ENCODE data around the gene RBM19.

The RBM19 gene

GRCh38 chr12:113950873-113951272 lies 15.3 kb downstream of the RBM19 start:
- DNase-seq = no peak

GRCh38 chr12:113949321-113950305 lies 16.5 kb downstream of the RBM19 start:
- no peak for DNase-seq

DNA sequence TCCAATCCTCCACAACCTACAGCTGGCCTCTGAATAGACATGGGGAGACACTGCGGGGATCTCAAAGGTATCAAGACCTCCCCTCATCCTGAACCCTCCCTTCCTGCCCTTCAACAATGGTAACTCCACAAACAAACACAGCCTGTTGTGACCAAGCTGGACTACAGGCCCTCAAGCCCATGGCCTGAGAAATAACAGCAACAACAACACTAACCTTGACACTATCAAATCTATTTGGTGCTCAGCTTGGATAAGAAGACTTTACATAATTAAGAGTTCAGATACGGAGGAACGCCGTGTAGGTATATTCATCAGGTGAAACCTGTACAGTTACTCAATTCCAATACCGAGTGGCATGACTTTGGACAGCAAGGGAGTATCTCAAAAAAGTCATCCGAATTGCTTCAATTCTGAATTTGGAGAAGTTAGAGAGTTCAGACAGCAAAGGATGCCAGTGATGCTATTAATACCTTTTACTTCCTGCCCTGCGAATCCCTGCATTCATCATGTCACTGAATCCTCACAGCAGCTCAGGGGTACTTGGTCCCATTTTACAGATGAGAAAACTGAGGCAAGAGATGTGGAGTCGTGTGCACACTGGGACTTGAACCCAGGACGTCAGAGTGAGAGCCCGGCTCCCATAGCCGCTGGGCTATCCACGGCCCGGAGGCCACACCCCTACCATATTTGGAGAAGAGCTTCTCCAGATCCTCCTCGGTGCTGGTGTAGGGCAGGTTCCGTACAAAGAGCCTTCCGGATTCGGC lies 17.8 kb downstream of the RBM19 start:
- no peak for DNase-seq

DNA sequence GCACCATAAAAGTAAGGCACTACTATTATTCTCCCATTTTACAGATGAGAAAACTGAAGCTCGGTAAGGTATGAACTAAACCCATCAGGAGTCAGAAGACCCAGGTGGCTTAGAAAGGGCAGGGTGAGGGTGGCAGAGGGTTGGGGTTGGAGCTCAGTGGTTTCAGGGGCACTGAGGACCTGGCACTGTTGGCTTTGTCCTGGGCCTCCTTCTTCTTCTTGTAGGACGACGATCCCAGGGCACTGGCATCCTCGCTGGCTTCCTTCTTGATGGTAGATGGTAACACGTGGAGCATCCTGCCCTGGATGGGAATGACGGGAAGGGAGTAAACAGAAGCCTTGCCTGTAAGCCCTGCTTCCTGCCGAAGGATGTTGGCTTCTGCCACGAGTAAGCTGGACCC lies 19.9 kb downstream of the RBM19 start:
- no peak for DNase-seq

GRCh38 chr12:113945174-113946173 lies 20.7 kb downstream of the RBM19 start:
- DNase-seq = no peak

DNA sequence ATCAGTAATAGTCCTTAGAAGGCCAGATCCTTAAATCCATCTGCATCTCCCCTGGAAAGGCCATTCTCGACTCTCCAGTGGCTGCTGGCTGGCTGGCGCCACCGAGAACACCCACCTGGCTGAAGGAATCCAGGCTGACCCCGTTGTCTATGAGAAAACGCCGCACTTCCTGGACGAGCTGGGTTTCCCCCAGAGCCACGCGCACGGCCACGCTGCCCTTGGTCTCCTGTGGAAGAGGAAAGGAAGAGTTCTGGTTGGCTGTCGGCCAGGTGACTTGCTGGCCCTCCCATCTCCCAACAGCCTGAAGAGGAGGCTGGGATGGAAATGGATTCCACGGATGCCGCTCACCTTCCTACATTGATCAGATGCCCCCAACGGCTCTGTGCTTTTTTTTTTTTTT lies 23.9 kb downstream of the RBM19 start:
- DNase-seq = no peak

GRCh38 chr12:113941208-113941486 lies 25.0 kb downstream of the RBM19 start:
- DNase-seq = no peak

- no peak for DNase-seq
These were observed 25.5 kb downstream of the RBM19 start for GRCh38 chr12:113940357-113941207.

DNA sequence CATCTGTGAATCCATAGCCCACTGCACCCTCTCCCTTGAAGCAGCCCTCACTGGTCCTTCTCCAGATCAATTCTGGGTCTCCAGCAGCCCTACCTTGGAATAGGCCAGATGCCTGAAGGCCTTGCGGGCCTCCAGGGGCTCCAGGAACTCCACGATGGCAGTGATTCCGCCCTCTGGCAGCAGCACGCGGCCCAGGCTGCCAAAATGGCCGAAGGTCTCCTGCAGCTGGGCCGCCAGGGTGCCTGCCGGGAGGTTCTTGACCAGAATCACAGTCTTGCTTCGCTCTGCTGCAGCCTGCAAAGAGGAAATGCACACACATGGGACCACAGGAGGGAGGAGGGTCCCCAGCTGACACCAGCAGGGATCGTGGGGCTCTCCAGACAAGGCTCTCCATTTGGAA lies 26.3 kb downstream of the RBM19 start:
- no peak for DNase-seq

DNA sequence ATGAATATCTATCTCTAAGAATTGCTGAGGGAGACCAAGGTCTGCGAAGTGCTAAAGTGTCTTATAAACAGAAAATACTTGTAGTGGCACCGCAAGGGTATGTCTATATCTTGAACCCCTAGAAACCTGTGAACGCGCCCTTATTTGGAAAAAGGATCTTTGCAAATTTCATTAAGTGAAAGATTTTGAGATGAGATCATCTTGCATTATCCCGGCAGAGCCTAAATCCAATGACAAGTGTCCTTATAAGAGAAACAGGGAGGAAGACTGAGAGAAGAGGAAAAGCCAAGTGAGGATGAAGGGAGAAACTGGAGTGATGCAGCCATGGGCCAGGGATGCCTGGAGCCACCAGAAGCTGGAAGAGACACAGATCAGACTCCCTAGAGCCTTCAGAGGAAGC lies 27.7 kb downstream of the RBM19 start:
- no peak for DNase-seq

DNA sequence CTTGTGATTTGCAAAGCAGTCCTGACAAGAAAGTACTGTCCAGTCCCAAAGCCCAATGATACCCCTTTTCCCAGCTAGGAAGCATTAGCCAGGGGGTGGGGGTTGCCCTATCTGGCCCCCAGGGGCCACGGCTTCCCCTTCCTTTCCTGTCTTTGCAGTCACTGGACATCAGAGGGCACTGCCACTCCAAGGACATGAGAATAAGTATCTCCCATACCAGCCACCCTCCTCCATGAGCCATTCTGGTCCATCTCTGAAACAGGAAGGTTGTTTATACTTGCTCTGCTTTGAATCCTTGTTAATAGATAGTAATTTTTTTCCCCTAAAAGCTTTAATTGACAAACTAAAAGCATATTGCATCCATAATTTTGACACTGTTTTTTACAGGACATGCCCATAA lies 29.7 kb downstream of the RBM19 start:
- DNase-seq = no peak

- no peak for DNase-seq
These were observed 30.7 kb downstream of the RBM19 start for GRCh38 chr12:113935459-113935858.

DNA sequence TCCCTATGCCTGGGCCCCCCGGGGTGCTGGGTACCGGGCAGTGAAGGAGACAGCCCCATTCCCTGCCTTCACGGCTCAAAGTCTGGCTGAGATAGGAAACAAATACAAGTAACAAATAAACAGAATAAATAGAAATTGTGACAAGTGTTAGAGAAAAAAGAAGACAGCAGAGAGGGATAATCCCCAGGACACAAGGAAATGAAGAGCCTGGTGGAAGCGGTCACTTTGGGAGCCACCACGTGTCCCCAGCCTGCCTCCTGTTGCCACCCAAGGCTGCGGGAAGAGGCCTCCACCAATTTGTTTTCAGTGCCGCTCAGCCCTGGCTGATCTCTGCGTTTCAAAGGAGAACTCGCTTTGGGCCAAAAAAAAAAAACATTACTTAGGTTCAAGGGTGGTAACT lies 31.2 kb downstream of the RBM19 start:
- DNase-seq = no peak

GRCh38 chr12:113934060-113934814 lies 31.9 kb downstream of the RBM19 start:
- DNase-seq = no peak

DNA sequence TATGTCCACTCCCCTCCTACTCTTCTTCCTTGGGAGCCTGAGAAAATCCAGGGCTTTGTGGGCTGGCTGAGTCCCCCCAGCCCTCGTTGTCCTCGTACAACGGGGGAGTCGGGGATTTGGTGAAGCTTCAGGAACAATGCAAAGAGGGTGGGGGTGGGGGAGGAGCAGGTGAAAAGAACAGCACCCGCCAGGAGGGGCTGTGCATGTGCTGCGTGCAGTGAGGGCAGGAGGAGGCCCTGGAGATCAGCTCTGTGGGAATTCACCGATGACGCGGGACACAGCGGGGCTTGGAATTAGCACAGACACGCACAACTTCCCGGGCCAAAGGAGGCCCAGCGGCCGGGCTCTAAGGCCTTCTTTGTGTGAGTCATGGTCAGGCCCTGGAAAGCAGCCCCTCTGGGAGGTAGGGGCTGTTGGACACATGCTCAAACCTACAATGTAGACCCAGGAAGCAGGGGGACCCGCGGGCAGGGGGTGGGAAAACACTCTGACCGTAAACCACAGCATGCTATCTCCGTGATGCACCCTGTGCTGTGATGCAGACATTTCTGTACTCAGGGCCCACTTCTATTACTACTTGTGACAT lies 32.8 kb downstream of the RBM19 start:
- DNase-seq = no peak

DNA sequence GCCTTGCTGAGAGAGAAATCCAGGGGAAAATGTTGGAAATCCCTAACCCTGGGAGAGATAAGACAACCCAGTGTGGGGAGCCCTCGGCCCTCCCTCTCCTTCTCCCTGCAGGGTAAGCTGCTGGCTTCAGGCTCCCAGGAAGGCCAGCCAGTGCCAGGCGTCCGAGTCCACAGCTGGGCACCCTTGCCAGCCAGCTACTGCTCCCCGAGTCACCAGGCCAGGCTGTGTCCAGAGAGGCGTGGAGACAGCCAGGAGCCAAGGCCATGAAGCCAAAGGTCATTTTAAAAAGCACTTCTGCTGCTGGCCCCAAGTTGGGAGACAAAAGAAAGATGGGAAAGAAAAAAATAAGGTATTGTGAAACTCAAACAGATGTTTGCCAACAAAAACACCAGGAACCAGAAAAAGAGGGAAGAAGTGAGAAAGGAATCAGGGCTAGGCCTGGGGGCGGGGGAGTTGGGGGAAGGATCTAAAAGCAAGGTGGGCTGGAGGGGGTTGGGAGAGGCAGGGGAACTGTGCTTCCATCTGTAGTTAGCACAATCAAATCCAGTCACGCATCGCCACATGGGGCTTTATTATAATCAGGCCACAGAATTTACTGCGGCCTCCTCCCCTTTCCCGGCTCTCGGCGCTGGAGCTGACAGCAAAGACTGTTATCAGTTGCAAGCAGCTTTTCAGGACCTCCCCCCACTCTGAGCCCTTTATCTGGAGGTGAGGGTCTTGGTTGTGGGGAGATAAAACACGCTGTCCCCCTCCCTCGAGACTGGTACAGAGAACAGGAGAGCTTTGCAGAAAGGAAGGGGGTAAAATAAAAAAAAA lies 33.5 kb downstream of the RBM19 start:
- no peak for DNase-seq

- no peak for DNase-seq
These were observed 34.6 kb downstream of the RBM19 start for GRCh38 chr12:113931517-113931916.

DNA sequence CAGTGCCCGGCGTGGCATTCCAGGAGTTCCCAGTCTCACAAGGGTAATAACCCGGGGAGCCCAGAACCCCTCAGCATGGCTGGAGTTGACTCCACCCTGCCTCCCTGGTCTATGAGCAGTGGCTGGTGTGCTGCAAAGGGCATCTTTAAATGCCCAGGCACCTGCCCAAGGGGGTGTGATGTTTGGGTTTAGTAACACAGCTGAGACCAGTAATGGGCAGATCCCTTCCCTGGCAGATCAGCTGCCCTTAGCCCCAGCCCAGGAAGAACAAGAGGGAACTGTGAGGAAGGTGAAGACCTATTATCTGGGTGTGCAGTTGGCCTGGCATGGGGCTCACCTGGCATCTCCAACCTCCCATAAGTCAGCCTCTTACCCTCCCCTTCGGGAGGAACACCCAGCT lies 35.9 kb downstream of the RBM19 start:
- no peak for DNase-seq

DNA sequence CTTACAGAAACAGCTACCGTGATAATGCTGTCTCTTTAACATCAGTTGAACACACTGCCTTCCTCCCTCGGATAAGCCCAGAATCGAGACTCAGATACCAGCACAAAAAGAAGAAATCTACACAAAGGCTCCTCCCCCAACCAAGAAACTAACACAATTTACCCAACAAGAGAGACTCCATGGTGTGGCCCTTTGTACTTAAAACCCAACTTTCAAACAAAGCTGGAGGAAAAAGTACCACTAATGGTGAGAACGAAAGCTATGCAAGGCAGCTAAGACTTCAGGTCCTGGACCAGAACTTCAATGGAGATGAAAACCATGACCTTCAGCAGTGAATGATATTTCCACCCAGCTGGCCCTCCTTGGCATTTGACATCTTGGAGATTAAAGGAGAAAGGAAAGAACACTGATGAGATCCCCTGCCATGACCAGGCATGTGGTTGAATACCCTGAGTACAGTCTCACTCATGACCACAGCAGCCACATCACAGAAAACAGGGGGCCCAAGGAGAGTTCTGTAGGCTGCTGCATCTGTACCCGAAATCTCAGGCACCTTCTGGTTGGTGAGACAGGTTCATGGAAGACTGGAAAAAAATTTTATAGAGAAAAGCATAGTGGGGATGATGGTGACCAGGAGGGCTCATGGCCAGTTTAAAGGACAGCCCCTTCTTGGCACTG lies 36.7 kb downstream of the RBM19 start:
- no peak for DNase-seq
